Epithelial cell of prostate (primary cell): ENCODE measurements around the gene HOXB1.

Source experiments
- DNase-seq: peaks from one replicate; pipeline ENCODE4 v3.0.0-alpha.2; 2011; ENCODE audit warnings: low read depth, low spot score
- H3K27ac ChIP-seq: fragments of 450-650 bp; 2 replicates; pipeline ENCODE4 v1.5.1; 2017; ENCODE audit warnings: mild to moderate bottlenecking

The HOXB1 gene

DNA sequence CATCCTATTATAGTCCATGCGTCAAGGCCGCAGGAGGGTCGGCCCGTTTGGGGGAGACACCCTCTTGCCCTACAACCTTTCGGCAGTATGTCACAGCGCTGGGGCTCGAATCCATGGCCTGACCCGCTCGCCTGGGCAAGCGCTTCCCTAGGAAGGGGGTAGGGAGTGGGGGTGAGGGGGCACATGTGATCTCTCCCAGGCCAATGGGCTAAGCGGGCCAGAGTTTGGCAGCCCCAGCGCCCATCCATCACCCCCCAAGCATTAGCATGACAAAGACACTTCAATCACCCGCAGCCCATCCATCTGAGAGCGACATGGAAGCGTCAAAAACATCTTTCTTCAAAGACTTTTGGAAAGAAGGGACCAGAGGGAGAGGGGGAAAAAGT lies at the start of gene HOXB1:
TSS of gene HOXB1 (minus strand) at position 125 of the 386 bp plus-strand sequence. CDS start at position 18, 107 bp downstream.
- DNase-seq: no peak

DNA sequence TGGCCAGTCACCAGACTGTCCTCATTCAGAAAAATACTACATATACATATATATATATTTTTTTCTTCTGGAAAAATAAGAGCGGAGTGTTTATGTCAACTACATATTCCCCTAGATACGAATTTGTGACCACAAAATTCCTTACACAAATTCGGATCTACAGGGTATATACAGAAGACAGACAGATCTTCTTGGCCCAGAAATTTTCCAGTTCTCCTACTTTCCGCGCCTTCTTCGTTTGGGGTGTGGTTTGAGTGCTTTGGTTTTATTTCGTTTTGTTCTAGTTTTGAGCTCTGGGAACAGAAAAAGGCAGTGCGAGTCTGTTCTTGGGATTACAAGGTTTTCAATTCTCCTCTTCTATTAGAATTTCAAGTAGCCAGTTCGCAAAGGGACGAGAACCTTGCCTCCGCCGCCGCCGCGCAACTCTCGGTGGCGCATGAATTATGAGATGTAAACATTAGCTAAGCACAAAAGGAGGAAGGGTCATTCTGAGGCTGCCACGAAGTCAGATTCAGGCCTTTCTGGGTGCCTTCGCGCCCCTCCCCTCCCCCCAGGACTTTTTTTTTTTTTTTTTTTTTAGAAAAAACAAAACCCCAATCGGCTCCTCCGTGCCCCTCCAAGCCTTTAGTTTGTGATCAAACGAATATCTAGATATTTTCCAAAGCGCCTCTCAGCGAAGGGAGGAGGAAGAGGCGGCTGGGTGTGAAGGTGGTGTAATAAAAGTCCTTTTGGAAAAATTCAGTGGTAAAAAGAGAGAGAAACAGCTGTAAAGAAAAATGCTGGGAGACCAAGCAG lies 49.1 kb upstream of the HOXB1 start:
- H3K27ac ChIP-seq: no peak overlapping the region
- no peak for DNase-seq

More for the DNA sequence above, at the start of gene HOXB1:
- no peak within 1 kb of the TSS for H3K27ac ChIP-seq

DNA sequence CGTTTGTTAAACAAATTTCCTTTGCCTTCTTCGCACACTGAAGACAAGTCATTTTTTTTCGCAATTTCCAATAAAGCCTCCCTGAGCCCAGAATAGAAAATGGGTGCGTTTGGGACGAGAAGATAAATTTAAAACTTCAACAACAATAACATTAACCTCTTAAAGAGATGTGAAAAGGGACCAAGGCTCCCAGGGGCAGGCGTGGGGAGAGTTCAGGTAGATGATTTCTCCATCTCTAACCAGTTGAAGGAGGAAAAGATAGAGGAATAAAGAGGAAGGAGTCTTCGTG lies 48.6 kb upstream of the HOXB1 start:
- no peak for DNase-seq
- H3K27ac ChIP-seq: no peak overlapping the region

DNA sequence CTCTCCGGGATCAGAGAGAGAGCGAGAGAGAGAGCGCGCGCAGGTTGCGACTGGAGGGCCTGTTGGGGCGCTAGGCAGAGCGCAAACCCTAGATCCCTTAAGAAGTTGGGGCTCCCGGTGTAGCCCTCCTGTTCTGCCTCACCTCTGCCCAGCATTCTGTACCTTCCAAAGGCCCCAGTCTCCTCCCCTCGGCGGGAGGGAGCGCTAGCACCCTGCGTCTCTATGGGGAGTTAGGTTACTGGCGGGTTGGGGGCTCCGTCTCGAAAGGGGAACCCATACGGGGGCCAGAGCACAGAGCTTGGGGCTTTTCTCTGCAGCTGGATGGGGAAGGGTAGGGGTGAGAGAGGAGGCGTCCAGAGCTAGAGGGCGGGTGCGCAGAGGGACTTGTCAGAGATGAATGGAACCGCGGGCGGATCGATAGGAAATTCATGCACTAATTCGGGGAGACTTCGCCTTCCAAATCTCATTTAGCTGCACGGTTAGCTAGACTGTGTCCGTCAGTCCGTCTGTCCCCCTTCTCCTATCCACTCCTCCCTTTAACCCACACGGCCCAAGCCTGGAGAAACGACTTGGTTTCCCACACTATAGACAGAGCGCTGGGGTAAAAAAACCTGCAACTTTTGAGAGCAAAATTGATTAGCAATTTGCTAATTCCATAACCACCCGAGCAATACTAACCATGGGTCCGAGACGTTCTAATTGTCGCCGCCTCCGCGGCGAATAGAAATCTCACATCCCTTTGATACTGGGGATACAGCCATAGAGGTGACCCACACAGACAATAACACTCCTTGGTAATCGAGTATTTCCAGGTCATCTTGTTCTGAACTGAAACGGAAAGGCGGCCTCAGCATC lies 48.0 kb upstream of the HOXB1 start:
- no peak for DNase-seq

DNA sequence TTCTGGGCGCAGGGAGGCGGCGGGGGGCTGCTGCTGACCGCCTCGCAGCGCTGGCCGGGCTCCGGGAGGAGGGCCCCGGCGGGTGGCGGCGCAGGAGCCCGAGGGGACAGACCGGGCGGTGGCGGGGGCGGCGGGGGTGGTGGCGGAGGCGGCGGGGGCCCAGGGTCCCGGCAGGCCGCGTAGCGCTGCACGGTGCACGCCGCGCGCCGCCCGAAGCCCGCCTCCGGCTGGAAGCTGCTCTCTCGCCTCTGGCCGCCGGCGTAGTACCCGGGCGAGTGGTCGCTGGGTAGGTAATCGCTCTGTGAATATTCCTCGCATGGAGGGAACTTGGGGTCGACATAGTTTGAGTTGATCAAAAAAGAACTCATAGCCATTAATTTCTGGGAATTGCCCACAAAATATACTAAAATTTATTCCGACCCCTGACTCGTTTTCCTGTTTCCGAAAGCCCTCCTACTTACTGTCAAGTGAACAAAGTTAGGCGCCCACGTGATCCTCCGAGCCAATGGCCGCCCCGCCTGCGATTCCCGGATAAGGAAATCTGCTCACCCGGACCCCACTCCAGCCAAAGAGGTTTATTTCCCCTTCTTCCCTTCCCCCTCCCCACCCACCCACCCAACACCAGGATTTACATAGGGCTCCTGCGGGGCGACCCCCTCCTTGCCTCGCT lies 47.3 kb upstream of the HOXB1 start, which contains the start of gene HOXB4:
TSS of gene HOXB4 (minus strand) at position 405 of the 670 bp plus-strand sequence. CDS start at position 374, 31 bp downstream.
- H3K27ac ChIP-seq: no peak within 1 kb of the TSS
- no peak for DNase-seq

More for the DNA sequence above, 48.0 kb upstream of the HOXB1 start:
- no peak overlapping the region for H3K27ac ChIP-seq

DNA sequence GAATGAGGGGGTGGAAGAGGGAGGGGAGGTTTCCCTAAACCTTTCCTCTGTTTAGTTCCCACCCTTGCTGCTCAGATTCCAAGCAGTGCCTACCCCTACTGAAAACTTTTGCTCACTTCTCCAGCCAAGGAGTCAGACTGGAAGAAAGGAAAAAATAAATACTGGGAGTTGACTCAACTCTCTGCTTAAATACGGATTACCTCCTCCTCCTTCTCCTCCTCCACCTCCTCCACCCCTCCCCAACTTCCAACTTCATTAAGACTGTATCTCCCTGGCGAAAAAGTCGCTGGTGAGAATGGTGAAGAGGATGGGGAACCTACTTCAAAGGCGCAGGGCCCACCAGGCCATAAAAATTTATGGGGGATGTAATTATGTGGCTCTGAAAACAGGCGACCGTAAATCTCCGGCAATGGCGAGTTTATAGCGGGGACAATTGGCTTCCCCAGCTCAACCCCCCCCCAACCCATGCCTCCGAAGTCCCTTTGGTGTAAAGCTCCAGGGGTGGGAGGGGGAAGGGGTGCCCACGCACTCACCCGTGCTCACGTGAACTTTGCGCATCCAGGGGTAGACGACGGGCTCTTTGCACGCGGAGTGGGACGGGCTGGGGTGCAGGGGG lies 46.6 kb upstream of the HOXB1 start:
- DNase-seq: no peak
- no peak overlapping the region for H3K27ac ChIP-seq

DNA sequence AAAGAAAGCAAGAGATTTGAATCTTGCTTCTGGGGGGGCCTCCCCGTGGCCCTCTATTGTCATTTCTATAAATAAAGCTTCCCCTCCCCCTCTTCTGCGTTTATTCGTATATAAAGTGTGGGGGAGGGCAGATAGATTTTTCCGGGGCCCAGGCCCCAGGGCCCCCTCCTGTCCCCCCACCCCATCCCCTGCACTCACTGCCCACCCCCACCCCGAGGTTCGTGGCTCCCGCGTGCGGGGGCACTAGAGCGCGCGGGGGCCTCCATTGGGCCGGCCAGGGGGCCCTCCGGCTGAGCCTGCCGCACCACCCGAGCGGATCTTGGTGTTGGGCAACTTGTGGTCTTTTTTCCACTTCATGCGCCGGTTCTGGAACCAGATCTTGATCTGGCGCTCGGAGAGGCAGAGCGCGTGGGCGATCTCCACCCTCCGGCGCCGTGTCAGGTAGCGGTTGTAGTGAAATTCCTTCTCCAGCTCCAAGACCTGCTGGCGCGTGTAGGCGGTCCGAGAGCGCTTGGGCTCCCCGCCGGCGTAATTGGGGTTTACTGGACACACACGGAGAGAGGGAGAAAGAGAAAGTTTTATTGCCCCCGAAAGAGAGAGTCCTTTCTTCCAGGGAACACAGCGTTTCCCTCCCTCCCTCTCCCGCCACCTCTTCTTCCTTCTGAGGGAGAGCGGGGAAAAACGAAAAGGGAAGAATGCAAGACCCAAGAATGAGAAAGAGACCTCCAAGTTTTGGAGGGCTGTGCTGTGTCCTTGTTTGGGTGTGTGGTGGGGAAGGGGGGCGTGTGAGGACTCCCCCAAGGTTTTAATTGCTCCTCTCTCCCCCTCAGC lies 45.9 kb upstream of the HOXB1 start:
- no peak overlapping the region for H3K27ac ChIP-seq
- DNase-seq: no peak

DNA sequence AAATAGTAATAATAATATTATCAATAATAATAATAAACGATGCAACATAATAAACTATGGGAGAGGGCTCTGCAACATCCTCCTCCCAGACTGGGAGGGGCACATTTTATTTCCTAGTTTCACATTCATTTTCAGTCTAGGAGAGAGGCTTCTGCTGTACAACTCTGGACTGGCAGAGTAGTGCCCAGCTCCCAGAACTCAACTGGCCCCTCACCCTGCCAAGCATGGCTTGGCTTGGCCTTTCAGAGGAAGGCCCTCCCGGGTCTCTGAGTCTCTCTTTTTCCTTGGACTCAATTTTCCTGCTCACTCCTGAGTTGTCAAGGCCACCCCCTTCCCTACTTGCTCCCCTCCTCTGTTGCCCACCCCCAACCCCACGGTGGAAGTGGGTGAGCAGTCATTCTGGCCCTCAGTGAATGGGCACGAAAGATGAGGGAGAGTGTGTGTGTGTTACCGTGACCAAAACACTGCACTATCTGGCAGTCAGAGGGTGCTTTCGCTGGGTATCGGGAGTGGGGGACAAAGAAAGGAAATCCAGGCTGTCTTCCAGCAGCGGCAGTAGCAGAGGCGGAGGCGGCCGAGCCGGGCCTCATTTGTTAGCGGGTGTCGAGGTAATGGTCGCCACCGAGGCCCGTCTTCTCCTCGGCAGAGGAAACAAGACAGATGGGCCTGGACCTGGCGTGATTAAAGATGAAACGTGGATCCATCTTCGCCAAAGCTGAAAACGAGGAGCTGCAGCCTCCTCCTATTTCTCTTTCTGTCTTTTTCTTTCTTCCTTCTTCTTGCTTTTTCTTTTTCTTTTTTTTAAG lies 45.1 kb upstream of the HOXB1 start:
- no peak for DNase-seq
- H3K27ac ChIP-seq: no peak overlapping the region

DNA sequence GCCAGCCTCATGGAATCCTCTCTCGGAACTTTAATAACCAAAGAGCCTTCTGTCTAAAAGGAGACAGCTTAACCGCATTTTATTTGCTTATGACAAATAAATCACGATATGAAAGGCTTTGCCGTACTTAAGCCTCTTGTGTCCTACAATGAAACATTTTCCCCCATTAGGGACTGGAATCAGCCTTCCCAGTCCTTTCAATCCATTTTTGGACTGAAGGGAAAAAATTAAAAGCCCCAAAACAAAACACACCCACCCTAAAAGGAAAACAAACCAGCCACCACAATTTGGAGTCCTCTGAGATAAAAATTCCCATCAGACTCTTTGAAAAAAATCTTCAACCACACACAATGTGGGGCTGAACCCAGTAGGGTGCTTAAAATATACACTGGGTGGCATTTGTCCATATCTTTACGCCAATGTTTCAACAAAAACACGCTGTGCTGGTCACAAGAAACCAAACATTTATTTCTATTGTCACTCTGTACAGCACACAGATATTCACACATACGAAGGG lies 44.3 kb upstream of the HOXB1 start:
- no peak for DNase-seq

DNA sequence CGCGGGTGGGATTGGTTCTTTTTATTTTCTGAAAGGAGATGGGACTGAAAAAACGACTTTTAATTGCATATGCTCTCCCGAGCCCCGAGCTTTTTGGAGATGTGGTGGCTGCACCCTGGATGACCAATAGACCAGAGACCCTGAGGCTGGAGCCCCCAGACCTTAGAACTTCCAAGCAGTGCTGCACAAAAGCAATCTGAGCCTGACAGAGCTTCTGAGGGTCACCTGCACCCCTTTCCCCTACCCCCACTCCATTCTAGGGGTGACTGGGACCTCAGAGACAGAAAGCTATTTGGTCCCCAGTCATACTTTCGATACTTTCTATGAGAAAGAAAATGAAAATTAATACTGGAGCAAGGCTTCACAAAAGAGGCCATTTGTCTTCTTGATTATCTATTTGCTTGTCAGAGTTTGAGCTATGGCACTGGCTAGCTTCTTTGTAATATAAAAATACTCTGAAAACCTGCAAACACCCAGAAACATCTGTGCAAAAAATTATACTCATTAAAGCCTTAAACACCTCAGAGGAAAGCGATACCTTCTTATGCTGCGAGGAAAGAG lies 43.8 kb upstream of the HOXB1 start:
- no peak for DNase-seq
- no peak overlapping the region for H3K27ac ChIP-seq

More for the DNA sequence above, 44.3 kb upstream of the HOXB1 start:
- H3K27ac ChIP-seq: no peak overlapping the region

DNA sequence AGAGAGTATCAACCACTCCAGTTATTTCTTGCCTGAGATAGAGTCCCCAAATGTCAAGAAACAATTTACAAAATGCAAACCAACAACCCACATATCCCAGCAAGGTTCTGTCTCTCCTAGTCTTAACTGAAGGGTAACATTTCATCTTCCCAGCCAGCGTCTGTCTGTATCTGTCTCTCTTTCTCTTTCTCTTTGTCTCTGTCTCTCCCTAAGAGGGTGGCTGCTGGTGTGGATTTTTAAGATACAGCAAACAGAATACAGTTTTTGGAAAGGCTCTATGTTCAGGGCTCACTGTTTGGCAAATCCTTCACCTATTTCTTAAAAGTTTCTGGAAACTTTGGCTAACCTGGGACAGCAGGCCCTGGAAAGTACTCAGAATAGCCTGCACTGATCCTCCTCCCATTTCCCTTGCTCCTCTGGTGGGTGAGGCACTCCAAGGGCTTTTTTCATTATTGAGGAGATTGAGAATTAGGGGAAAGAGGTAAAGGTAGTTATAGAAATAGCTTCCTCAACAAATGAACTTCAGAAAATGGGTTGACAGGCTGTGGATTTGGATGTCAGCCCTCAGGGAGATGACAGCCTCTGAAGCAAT lies 41.1 kb upstream of the HOXB1 start:
- no peak for DNase-seq
- no peak overlapping the region for H3K27ac ChIP-seq

DNA sequence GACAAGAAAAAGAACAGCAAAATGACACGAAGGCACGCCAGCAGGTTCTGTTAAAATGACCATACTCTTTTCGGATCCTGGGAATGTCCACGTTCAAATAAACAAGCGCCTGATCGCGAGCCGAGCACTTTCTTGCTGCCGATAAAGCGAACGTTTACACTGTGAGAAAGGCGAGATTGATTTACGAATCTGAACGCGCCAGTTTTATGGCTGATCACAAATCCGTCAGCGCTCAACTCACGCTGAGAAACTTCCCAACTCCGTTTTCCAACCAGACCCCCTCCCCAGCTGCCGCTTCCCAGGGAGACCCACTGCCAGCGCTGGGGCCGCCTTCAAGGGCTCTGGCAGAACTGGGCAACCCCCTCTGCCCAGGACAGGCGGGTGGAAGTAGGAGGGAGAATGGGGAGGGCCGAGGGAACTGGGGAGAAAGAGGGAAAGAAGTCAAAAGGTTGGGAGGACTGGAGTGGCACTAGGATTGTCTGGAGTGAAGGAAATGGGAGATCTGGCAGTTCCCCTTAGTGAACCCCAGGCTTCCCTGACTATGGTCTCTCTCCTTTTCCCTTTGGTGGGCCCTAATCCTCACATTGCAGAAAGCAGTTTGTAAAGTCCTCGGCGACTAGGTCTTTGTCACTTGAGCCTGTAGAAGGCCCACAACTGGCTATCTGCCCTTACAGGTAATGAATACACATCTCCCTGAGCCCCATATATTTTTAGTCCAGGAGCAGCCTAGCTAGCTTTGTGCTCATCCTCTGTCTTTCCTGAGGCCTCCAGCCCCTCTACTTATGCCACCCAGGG lies 40.4 kb upstream of the HOXB1 start:
- no peak overlapping the region for H3K27ac ChIP-seq
- no peak for DNase-seq

DNA sequence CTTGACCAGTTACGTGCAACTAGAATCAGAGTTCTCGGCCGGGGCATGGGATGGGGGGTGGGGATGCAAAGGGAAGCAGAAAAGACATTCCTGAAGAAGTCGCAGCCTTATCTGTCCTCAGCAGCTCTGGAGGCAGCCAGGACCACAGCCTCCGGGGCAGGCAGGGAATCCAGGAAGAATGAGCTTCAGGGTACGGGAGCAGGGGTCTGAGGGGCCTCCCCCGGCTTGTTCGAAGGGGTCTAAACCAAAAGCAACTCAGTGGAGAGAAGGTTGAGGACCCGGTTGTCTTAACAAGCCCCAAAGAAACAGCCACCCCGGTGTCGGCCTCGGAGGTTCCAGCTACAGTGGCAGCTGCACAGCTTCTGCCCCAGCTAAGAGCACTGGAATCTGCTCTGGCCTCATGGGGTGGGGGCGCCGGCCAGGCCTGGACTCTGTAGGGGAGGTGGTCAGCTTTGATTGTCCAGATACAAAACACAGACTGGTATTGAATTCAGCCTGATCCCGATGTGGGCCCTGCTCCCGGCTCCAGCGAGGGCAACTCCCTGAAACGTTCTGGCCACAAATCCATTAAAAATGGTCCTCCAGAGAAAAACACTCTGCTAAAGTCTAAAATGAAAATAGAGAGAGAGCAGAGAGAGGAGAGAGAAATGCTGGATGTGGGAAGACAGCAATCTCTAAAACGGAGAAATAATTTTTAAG lies 39.7 kb upstream of the HOXB1 start:
- no peak for DNase-seq
- no peak overlapping the region for H3K27ac ChIP-seq

DNA sequence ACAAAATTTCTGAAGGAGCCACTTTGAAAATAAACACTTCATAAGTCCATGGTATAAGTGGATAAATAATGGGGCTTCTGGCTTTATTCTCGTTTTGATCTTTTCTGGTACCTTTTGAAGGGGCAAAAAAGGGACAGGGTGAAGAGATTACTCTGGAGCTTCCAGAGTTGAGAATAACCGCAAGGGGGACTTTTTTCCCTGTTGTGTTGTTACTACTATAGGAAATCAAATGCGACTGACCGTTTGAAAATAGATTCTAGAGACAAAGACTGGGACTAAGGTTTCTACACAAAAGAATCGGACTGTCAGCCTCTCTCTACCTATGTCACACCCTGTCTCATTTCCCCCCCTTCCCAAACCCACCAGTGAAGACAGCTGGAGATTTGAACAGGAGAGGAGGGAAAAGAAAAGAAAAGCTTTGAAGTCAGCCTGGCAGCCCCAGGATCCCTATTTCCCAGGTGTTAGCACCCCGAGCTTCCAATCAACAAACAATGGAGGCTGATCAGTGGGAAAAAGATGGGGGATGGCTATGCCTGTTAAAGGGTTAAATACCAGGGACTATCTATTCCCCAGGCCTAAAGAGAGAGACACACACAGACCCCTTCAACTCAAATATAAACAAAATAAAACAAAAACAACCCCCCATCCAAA lies 39.0 kb upstream of the HOXB1 start:
- DNase-seq: no peak
- H3K27ac ChIP-seq: no peak overlapping the region

DNA sequence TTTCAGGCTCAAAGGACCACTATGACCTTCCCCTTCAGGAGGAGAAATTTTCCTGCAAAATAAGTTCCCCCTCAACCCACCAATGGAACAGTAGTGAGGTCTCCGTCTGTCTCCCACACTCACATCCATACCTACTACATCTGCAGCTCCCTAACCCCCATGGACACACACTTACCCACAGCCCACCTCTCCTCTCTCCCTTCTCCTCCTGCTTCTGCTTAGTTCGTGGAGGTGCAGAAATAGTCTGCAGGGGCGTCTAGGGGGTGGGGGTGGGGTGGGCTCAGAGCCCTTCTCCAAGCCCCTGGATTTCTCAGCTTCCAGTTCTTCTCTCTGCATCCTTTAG lies 38.4 kb upstream of the HOXB1 start:
- H3K27ac ChIP-seq: no peak overlapping the region
- no peak for DNase-seq
